ENCODE measurements around the gene MTRFR. TPM values are rescaled to one million over a fixed set of nuclear protein-coding genes. Genes with fewer than 3 reads are reported as not detected.

MTRFR gene
- total RNA-seq, 1 experiment from 2014 or later: 14.9 TPM

DNA sequence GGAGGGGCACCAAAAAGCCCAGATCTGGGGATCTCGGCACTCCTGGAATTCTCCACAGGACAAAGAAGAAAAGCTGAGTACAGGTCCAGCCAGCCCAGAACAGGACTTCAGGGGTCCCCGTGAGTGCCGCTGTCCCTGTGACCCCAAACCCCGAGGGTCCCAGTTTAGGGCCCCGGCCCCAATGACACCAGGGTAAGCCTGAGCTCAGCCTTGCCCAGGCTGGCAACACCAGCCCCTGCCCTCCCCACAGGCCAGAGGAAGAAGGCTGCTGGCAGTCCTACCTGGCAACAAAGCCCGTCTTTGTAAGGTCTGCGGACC is 36.6 kb downstream of the MTRFR start:
- no peak for DNase-seq (ENCODE audit: low read depth)

DNA sequence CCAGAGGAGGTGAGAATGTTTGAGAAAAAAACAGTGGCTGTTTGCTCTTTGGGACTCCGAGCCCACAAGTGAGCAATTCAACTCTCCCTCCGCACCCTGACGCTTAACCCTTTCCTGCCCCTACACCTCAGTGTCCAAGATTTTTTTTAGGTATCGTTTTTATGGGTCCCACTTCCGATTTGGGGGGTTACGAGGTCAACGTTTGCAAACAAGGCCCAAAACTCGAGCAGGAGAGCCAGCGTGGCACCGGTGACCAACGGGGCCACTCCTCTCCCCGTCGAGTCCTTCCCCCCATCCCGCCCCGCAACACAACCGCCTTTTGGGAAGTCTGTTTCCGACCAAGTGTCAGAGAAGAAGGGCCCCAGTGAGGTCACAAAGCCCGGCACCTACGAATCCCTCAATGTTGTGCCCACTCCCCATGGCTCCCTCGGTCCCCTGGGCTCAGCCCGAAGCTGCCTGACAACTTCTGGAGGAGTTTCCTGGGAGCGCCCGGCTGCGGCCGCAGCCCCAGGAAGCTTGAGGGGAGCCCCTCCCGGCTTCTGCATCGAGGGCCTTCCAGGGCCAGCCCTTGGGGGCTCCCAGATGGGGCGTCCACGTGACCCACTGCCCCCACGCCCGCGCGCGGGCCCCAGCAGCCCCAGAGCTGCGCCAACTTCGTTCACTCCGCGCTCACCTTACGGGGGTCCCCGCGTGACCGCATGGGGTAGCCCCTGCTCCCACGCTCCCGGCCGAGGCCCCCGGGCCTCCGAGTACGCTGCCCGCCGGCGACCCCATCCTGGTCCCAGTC is 37.2 kb downstream of the MTRFR start:
- DNase-seq (ENCODE audit: low read depth): peak; percentile 35

DNA sequence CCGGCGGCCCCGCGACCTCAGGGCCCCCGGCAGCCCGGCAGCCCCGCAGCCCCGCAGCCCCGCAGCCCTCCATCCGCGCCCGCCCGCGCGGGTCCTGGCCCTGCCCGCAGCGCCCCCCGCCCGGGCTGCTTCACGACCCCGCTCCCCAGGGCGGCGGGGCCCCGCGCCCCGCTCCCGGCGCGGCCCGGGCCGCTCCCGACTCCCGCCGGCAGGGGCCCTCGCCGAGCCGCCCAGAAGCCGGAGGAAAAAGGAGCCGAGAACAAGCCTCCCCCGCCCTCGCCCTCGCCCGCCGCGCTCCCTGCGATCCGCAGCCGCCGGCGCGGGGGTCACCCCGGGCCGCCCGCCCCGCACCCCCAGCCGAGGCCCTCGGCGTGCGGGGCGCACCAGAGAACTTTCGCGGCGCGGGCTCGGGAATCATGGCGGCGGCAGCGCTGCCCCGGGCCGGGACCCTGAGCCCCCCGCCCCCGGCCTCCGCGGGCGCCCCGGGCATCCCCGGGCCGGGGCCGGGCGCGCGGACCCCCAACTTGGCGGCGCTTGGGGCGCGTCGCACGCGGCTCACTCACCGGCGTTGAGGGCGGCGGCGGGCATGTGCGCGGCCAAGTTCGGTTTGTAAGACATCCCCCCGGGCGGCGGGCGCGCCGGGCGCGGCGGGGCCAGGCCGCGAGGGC is 37.9 kb downstream of the MTRFR start:
- no peak for DNase-seq (ENCODE audit: low read depth)

DNA sequence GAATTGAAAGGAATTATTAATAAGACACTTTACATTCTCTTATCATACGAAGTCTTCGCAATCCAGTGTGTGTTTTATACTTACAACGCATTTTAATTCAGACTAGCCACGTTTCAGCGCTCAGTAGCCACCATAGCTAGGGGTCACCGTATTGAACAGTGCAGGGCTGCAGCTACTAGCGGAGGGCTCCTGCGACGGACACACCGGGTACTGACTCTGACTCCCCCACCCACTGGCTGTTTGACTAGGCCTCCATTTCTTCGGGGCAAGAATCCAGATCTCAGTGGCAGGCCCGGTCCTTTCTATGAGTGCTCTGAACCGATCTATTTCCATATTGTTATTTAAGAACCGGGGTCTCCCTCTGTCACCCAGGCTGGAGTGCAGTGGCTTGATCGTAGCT is 39.9 kb downstream of the MTRFR start:
- no peak for DNase-seq (ENCODE audit: low read depth)

DNA sequence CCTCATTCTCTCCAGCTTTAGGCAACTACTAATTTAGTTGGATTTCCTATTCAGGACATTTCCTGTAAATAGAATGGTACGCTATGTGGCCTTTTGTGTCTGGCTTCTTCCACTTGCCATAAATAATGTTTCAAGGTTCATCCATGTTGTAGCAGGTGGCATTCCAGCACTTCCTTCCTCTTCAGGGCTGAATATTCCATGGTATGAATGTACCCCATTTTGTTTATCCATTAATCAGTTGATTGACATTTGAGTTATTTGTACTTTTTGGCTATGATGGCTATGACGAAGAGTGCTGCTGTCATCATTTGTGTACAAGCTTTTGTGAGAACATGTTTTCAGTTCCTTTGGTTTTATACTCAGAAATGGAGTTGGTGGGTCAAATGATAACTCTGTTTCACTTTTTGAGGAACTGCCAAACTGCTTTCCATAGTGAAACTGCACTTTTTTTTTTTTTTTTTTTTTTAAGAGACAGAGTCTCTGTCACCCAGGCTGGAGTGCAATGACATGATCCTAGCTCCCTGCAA is 44.9 kb downstream of the MTRFR start:
- DNase-seq (ENCODE audit: low read depth): no peak

DNA sequence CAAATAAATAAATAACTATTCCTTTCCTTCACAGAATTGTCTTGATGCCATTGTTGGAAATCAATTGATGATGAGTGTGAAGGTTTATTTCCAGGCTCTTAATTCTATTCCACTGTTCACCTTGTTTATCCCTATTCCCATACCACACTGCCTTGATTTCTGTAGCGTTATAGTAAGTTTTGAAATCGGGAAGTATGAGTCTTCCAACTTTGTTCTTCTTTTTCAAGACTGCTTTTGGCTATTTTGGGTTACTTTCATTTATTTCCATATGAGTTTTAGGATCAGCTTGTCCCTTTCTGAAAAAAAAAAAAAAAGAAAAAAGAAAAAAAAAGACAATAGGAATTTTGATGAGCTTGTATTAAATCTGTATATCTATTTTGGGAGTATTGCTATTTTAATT is 47.7 kb downstream of the MTRFR start:
- no peak for DNase-seq (ENCODE audit: low read depth)

DNA sequence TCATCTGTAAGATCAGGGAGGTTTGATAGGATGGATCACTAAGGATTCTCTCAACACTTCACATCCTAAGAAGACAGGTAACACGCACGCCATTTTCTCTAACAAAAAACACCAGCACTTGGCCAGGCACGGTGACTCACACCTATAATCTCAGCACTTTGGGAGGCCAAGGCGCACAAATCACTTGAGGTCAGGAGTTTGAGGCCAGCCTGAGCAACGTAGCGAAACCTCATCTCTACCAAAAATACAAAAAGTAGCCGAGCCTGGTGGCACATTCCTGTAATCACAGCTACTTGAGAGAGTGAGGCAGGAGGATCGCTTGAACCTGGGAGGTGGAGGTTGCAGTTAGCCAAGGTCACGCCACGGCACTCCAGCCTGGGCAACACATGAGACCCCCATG is 48.9 kb downstream of the MTRFR start:
- DNase-seq (ENCODE audit: low read depth): no peak

DNA sequence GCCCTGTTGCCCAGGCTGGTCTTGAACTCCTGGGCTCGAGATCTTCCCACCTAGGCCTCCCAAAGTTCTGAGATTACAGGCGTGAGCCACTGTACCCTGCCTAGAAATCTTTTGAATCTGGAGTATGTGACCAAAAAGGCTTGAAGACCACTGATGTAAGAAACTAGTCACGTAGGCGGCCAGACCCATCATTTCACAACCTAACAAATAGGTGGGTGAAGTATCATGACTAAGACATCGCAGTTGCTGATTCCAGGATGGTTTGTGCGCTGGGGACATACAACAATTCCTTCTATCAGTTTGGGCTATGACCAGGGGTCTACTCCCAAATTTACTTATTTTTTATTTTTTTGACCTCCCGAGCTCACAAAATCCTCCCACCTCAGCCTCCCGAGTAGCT is 50.2 kb downstream of the MTRFR start:
- DNase-seq (ENCODE audit: low read depth): no peak

DNA sequence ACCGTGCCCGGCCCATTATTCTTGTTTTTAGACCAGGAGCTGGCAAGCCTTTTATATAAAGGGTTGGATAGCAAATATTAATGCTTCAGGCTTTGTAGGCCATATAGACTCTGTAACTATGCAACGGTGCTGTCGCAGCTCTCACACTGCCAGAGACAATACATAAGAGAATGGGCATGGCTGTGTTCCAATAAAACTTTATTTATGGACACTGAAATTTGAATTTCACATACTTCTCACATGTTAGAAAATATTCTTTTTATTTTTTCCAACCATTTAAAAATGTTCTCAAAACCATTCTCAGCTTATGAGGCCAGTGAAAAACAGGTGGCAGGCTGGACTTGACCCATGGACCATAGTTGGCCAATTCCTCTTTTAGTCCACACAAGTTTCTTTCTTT is 51.4 kb downstream of the MTRFR start:
- DNase-seq (ENCODE audit: low read depth): no peak

DNA sequence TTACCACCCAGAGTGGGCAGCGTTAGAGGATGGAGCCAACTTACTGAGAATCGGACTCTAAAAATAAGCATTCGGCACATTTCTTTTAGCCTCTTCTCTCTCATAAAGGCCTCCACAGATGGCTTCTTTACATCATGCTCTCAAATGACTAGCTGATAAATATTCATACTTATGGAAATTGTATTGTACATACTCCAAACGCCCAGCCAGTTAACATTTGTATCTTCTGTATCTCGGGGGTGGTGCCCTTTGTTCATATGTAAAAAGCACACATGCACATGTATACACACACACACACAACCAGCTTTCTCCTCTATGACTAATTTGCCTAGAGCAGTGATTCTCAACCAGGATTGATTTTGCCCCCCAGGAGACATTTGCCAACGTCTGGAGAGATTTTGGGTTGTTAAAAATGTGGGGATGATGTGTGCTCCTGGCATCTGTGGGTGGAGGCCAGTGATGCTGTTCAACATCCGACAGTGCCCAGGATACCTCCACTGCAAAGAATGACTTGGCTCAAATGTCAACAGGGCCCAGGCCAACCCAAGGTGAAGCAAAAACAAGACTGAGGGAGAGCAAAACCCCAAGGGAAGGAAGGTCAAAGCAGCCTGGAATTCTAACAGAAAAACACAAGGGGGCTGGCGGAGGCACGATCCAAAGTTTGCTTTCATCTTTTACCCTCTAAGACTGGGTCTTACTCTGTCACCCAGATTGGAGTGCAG is 53.6 kb downstream of the MTRFR start:
- DNase-seq (ENCODE audit: low read depth): no peak

DNA sequence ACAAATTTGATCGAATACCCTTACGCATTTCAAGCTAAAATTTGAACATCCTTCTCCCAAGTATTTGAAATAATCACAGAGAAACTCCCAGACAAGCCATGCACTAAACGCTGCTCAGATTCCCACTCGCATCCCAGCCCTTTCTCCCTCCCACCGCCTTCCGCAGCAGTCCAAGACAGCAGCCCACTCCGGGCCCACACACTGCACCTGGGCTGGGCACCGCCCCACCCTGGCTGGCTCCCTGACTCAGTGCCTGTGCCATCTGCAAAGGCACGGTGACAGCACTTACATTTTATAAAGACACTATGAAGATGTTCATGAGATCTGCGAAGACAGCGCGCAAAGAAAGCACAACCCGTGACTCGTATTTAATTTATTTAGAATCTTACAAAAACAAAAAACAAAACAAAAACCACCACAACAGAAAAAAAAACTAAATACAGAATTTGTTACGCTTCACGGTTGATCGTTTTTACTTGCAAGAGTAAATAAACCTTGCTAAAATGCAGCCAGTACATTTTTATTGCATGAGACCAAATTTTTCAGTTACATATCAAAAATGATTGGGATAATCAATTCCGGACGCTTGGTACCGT is 55.6 kb downstream of the MTRFR start:
- DNase-seq (ENCODE audit: low read depth): no peak

DNA sequence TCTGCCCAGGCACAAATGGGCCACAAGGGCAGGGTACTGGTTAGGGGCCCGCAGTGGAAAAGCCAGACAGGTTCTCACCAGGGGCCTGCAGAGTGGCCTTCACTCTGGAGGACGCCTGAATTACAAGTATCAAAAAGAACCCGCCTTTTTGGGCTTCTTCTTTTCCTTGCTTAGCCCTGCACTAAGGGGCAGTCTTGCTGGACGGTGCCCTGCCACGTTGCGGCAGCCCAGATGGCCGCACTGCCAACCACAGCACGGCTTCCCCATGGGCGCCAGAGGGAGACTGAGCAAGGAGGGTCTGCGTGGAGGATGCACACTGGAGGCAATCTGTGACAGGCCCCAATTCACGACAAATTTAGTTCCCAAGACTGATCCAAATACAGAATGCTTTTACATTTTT is 56.7 kb downstream of the MTRFR start:
- no peak for DNase-seq (ENCODE audit: low read depth)

DNA sequence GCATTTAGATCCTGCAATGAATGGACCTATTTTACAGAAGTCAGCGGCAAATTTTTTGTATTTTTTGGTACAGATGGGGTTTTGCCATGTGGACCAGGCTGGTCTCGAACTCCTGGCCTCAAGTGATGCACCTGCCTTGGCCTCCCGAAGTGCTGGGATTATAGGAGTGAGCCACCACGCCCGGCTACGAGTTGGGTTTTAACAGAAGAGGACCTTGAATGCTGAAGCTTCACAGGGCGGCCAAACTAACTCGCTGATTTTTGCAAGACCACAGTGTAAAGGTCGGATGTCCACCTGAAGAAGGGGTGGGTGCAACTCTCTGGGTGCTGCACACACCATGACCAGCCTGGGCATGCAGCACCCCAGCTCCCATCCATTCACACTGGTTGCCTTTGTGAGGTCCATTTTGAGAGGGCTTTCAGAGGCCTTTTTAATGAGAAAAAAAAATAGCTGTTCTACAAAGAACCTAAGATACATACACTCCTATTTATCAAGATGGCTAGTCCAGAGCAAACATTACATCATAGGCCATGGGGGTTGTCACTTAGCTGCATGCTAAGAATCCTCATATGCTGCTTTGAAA is 60.0 kb downstream of the MTRFR start:
- no peak for DNase-seq (ENCODE audit: low read depth)

DNA sequence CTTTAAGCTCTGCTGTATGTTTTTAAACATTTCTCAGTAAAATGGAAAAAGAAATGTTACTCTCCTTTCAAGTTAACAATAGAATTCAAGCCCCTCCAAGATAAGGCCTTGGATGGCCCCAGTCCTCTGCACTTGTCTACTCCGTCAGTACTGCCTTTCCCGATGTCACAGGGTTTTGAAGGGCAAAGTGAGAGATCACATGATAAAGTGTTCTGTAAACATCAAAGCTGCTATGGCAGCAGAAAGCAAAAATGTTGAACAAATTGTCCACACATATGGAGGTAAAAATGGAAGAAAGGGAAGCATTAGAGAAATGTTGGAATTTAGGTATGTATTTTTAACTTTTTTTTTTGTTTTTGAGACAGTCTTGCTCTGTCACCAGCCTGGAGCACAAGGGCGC is 71.9 kb downstream of the MTRFR start:
- no peak for DNase-seq (ENCODE audit: low read depth)

DNA sequence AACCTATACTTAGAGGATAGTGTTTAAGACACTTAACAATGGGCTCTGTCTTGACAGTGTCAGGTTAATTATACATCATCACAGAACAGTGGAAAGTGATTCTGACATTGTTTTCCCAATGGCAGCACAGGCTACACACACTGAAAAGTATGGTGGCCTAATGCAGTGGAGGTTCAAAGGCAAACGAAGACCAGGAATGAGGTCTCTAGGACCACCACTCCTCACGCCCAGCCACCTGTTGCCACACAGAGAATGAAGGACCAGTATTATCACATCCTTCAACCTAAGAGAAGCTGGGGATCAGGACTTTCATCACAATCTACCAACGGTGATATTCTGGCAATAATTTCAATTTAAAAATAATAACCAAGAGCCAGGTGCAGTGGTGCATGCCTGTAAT is 73.0 kb downstream of the MTRFR start:
- DNase-seq (ENCODE audit: low read depth): no peak

Small RNAs within 50 kb of the gene (small RNA-seq; reads per million reads assigned to genes)
- gene RNA5SP375: not detected

Other genes starting within 250 kb of the MTRFR start
- 3.0 and 6.2 TPM in 2 replicates for gene PITPNM2, start 82.3 kb upstream of the MTRFR start, total RNA-seq (2014; rRNA removed; shearing (Covaris generic))
- 42.1 and 45.9 TPM in 2 replicates for gene MPHOSPH9, start 295 bp upstream of the MTRFR start, total RNA-seq (2014; rRNA removed; shearing (Covaris generic))
- 125 and 149 TPM in 2 replicates for gene CDK2AP1, start 38.4 kb downstream of the MTRFR start, total RNA-seq (2014; rRNA removed; shearing (Covaris generic))
- 24.0 and 29.0 TPM in 2 replicates for gene SBNO1, start 131.4 kb downstream of the MTRFR start, total RNA-seq (2014; rRNA removed; shearing (Covaris generic))
- gene KMT5A, start 150.7 kb downstream of the MTRFR start, total RNA-seq (2014; rRNA removed; shearing (Covaris generic)): 55.1 and 62.9 TPM in 2 replicates
- 4.7 and 5.5 TPM in 2 replicates for gene RILPL2, start 203.2 kb downstream of the MTRFR start, total RNA-seq (2014; rRNA removed; shearing (Covaris generic))
- gene SNRNP35, start 224.7 kb downstream of the MTRFR start, total RNA-seq (2014; rRNA removed; shearing (Covaris generic)): 12.8 and 16.6 TPM in 2 replicates

All from HT1080 (cell line).